ENCODE measurements around the gene TLCD2. TPM values are rescaled to one million over a fixed set of nuclear protein-coding genes. Genes with fewer than 3 reads are reported as not detected.

Gene TLCD2
- total and polyA plus RNA-seq, 2 of the 13 experiments (the other 11 are each of a cell fraction or from before 2014, with no cell fraction given): 0.90 to 1.1 TPM

GRCh38 chr17:1714427-1714979, 4.3 kb upstream of the TLCD2 start (continued):
- no peak for TF ChIP-seq ATF4 (CRISPR knock-in tag; IDR thresholded peaks at IDR 0.05)
- peak; percentile 78 for TF ChIP-seq MED1 (CRISPR knock-in tag; IDR thresholded peaks at IDR 0.05)
- peak; percentile 82 for TF ChIP-seq THAP11 (CRISPR knock-in tag; IDR thresholded peaks at IDR 0.05)
- TF ChIP-seq YEATS4 (CRISPR knock-in tag; IDR thresholded peaks at IDR 0.05; ENCODE audit: borderline replicate concordance): peak; percentile 16; the same call in 1 of the 2 replicates
- TF ChIP-seq ATF3 (CRISPR knock-in tag; IDR thresholded peaks at IDR 0.05): peak; percentile 69
- no peak for TF ChIP-seq ZNF790 (CRISPR knock-in tag; IDR thresholded peaks at IDR 0.05; ENCODE audit: borderline replicate concordance)
- TF ChIP-seq POLR2AphosphoS2 (IDR thresholded peaks at IDR 0.05; ENCODE audit: low read depth, low read length): peak; percentile 22
- TF ChIP-seq TFAP4 (IDR thresholded peaks at IDR 0.05; ENCODE audit: borderline replicate concordance, low read depth): peak; percentile 98
- no peak for TF ChIP-seq SOX13 (IDR thresholded peaks at IDR 0.05)
- peak in 1 of 2 experiments; percentile 50; a peak in 1 of 4 replicates for TF ChIP-seq SOX13 (CRISPR knock-in tag; conservative IDR thresholded peaks at IDR 0.05 in 1 of 2, IDR thresholded peaks at IDR 0.05 in 1 of 2)
- no peak for TF ChIP-seq ISX (CRISPR knock-in tag; conservative IDR thresholded peaks at IDR 0.05)
- no peak for TF ChIP-seq ZBTB1 (CRISPR knock-in tag; IDR thresholded peaks at IDR 0.05; ENCODE audit: borderline replicate concordance)
- 0 out of 2 replicates have a peak, but pooled peaks have one; percentile 26 for TF ChIP-seq ZBTB4 (CRISPR knock-in tag; IDR thresholded peaks at IDR 0.05; ENCODE audit: borderline replicate concordance)
- TF ChIP-seq HCFC1 (IDR thresholded peaks at IDR 0.05; ENCODE audit: low read depth, low read length): peak; percentile 19; the same call in 1 of the 2 replicates
- peak; percentile 3 for TF ChIP-seq XRCC5 (optimal IDR thresholded peaks at IDR 0.05; ENCODE audit: low read length)
- 0 out of 2 replicates have a peak, but pooled peaks have one; percentile 50 for TF ChIP-seq ZNF564 (CRISPR knock-in tag; IDR thresholded peaks at IDR 0.05)
- no peak for TF ChIP-seq TBX3 (IDR thresholded peaks at IDR 0.05; ENCODE audit: borderline replicate concordance)
- peak; percentile 62; the same call in 1 of the 2 replicates for TF ChIP-seq DNMT3B (CRISPR knock-in tag; conservative IDR thresholded peaks at IDR 0.05)
- peak; percentile 50 for TF ChIP-seq YY1 (IDR thresholded peaks at IDR 0.05; ENCODE audit: insufficient read depth, insufficient replicate concordance, low read depth, low read length)
- peak; percentile 46 for TF ChIP-seq FOXA3 (CRISPR knock-in tag; IDR thresholded peaks at IDR 0.05)
- TF ChIP-seq POLR2A (IDR thresholded peaks at IDR 0.05; ENCODE audit: insufficient read depth in 1 of 2, low read depth in 2 of 2, low read length in 2 of 2): peak; percentile 31 to 42; a peak in 1 of 4 replicates
- TF ChIP-seq RXRB (CRISPR knock-in tag; IDR thresholded peaks at IDR 0.05; ENCODE audit: borderline replicate concordance): peak; percentile 78; the same call in 1 of the 2 replicates

Data from HepG2 (cell line).